Parathyroid adenoma (tissue), 2 donors: ENCODE measurements around the gene ETFB.
A peak's percentile ranks its signal among the peaks of the same experiment; 100 is the strongest.

Experiments used
- H2AFZ ChIP-seq: fragments of 300-600 bp; sonication (generic); one replicate; pipeline ENCODE4 v1.7.0; 2017; ENCODE audit warnings: antibody characterized with exemption, mild to moderate bottlenecking
- H3K27ac ChIP-seq: fragments of 300-600 bp; sonication (generic); one replicate; pipeline ENCODE4 v1.7.0; 2017
- H3K27me3 ChIP-seq: fragments of 300-600 bp; sonication (generic); one replicate; pipeline ENCODE4 v1.7.0; 2017; ENCODE audit warnings: low read length; ENCODE audit not compliant: control insufficient read depth, insufficient read depth
- H3K36me3 ChIP-seq: fragments of 300-600 bp; sonication (generic); one replicate; pipeline ENCODE4 v1.7.0; 2017; ENCODE audit warnings: low read length; ENCODE audit not compliant: control insufficient read depth, insufficient read depth
- H3K4me1 ChIP-seq: fragments of 300-600 bp; sonication (generic); one replicate; pipeline ENCODE4 v1.7.0; 2017; ENCODE audit warnings: control low read depth
- H3K4me2 ChIP-seq: fragments of 300-600 bp; sonication (generic); one replicate; pipeline ENCODE4 v1.7.0; 2017; ENCODE audit warnings: low read length
- H3K4me3 ChIP-seq: fragments of 300-600 bp; sonication (generic); one replicate; pipeline ENCODE4 v1.7.0; 2017; ENCODE audit warnings: low read depth, low read length
- H3K79me2 ChIP-seq: fragments of 300-600 bp; sonication (generic); one replicate; pipeline ENCODE4 v1.7.0; 2017; ENCODE audit warnings: control low read depth
- H3K9ac ChIP-seq: fragments of 300-600 bp; sonication (generic); one replicate; pipeline ENCODE4 v1.7.0; 2017; ENCODE audit warnings: mild to moderate bottlenecking
- H3K9me3 ChIP-seq: fragments of 300-600 bp; sonication (generic); one replicate; pipeline ENCODE4 v1.7.0; 2017; ENCODE audit warnings: low read length; ENCODE audit not compliant: control insufficient read depth
- TF ChIP-seq, protein P1 (sequence below): fragments of 300-600 bp; sonication (generic); IDR thresholded peaks from one replicate; pipeline ENCODE4 v1.7.0; 2017; ENCODE audit warnings: antibody characterized with exemption, mild to moderate bottlenecking
- donor health status: primary hyperparathyroidism.

Gene ETFB

DNA sequence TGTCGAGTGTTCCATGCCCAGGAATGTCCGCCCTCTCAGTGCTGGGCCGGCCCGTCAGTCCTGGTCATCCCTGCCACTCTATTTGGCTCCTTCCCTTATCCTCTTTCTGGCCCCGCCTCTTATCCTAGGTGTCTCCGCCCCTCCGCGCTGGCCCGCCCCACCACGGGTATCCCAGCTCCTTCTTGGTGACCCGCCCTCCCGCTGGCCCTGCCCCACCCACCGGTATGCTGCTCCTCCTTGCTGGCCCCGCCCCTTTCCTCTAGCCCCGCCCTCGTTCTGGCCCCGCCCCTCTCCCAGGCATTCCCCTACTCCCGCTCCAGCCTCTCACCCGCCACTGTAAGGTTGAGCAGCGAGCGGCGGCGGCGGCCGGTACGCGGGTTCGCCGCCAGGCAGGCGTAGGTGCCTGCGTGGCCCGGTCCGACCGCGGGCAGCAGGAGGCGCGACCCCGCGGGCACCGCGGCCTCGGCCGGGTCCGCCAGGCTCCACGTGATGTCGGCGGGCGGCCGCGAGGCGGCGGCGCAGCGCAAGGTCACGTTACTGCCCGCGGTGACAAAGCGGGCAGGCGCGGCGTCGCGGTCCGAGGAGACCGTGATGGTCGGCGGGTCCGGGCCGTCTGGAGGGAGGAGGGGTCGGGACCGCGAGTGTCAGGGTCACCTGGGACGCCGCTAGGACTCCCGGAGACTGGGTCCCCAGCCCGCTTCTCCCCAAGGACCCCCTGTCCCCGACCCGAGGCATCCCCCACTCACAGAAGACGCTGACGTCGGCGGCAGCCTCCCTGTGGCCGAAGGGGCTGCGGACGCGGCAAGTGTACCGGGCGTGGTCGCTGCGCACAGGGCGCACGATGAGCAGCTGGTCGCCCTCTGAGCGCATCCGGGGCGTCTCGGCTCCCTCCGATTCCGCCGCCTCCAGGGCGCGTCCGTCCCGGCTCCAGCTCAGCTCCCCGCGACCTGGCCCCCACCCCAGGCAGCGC, 26.2 kb downstream of the ETFB start:
- peaks cover 12% of the 10 kb centered on the region for H3K4me1 ChIP-seq
- TF ChIP-seq, protein P1, sequence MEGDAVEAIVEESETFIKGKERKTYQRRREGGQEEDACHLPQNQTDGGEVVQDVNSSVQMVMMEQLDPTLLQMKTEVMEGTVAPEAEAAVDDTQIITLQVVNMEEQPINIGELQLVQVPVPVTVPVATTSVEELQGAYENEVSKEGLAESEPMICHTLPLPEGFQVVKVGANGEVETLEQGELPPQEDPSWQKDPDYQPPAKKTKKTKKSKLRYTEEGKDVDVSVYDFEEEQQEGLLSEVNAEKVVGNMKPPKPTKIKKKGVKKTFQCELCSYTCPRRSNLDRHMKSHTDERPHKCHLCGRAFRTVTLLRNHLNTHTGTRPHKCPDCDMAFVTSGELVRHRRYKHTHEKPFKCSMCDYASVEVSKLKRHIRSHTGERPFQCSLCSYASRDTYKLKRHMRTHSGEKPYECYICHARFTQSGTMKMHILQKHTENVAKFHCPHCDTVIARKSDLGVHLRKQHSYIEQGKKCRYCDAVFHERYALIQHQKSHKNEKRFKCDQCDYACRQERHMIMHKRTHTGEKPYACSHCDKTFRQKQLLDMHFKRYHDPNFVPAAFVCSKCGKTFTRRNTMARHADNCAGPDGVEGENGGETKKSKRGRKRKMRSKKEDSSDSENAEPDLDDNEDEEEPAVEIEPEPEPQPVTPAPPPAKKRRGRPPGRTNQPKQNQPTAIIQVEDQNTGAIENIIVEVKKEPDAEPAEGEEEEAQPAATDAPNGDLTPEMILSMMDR: peak; percentile 17
- H3K9me3 ChIP-seq: no peaks in the 10 kb centered on the region
- H3K36me3 ChIP-seq: no peaks in the 10 kb centered on the region
- peak overlapping the region; percentile 72 for H3K4me3 ChIP-seq
- no peaks in the 10 kb centered on the region for H3K27me3 ChIP-seq
- no peaks in the 10 kb centered on the region for H3K79me2 ChIP-seq
- peak overlapping the region; percentile 77 for H3K4me2 ChIP-seq
- no peak overlapping the region for H3K9ac ChIP-seq
- H2AFZ ChIP-seq: peak overlapping the region; percentile 81
- peak overlapping the region; percentile 56 for H3K27ac ChIP-seq

DNA sequence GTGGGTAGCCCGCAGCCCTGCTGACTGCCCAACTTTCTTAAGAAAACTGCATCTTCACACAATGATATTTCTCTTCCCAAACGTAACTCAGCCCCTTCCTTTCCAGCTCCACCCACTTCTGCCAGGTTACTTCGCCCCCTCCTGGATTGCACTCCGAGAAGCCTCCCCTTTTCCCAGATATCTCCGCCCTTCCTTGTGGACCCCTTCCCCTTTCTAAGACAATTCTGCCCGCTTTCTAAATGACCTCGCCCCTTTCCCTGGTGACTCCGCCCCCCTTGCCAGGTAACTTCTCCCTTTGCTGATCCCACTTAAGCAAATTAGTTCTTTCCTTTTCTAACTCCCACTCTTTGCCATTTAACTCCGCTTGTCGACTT, 26.9 kb downstream of the ETFB start:
- peak overlapping the region; percentile 72 for H3K4me3 ChIP-seq
- TF ChIP-seq, protein P1: no peak
- peak overlapping the region; percentile 77 for H2AFZ ChIP-seq
- H3K36me3 ChIP-seq: no peaks in the 10 kb centered on the region
- H3K27ac ChIP-seq: peak overlapping the region; percentile 56
- peak overlapping the region; percentile 77 for H3K4me2 ChIP-seq
- no peaks in the 10 kb centered on the region for H3K79me2 ChIP-seq
- H3K9me3 ChIP-seq: no peaks in the 10 kb centered on the region
- H3K9ac ChIP-seq: no peak overlapping the region
- no peaks in the 10 kb centered on the region for H3K27me3 ChIP-seq
- H3K4me1 ChIP-seq: peaks cover 12% of the 10 kb centered on the region

DNA sequence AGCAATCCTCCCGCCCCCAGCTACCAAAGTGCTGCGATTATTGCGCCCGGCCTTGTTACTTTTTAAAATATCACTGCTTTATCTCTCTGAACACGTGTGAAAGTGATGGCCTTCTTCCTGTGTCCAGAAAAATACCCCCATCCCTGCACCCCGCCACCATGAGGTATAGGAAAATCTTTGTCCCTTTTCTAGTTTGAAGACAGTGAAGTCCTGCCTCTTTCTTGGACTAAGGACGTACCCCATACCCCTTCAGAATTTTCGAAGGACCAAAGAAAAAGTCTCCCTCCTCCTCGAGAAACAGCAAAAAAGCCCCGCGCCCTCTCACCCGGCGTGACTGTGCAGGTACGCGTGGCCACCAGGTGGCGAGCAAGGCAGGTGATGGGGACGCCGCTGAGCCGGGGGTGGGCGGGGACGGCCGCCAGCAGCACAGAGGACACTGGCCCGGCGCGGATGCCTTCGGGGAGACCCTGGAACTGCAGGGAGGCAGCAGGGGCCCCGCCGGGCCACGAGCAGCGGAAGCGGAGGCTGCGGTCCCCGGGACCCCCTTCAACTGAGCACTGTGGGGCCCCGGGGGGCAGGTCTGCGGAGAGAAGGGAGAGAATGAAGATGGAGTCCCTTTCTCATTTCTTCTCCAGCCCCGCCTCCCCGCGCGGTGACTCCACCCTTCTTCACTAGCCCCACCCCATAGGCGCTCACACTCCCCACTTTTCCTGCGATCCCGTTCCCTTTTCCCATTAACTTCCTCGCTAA, 27.4 kb downstream of the ETFB start:
- H3K79me2 ChIP-seq: no peaks in the 10 kb centered on the region
- H3K9ac ChIP-seq: no peak overlapping the region
- H3K4me2 ChIP-seq: peak overlapping the region; percentile 77
- no peaks in the 10 kb centered on the region for H3K27me3 ChIP-seq
- H2AFZ ChIP-seq: peak overlapping the region; percentile 77
- H3K27ac ChIP-seq: peak overlapping the region; percentile 56
- TF ChIP-seq, protein P1: peak; percentile 96
- peak overlapping the region; percentile 72 for H3K4me3 ChIP-seq
- H3K36me3 ChIP-seq: no peaks in the 10 kb centered on the region
- H3K9me3 ChIP-seq: no peaks in the 10 kb centered on the region
- H3K4me1 ChIP-seq: peaks cover 12% of the 10 kb centered on the region

DNA sequence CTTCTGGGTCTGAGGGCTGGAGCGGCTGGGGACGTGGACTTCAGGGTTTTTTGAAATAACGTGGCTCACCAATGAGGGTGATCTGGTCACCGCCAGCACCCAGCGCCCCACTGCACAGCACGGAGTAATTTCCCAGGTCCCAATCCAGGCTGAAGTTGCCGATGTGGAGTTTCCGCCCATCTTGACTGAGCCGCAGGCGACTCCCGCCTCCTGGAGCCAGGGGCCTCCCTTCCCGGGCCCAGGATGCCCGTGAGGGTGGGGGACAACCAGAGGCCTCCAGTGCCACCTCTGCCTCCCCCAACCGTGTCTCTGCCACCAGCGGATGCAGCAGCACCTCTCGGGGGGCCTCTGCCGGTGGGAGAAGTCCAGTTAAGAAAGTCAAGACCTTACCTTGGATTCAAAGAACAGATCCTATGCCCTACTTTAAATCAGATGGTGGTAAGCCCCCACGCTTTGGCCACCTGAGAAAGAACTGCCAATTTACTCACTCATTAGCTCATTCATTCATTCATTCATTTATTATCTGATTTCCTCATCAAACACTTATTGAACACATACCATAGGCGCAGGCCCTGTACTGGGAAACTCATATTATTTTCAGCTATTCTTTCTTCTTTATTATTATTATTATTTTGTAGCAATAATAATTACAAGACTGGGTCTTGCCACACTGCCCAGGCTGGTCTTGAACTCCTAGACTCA, 28.2 kb downstream of the ETFB start:
- TF ChIP-seq, protein P1: no peak
- Histone ChIP-seq H3K4me2 (no peak overlapping the region), H3K27ac (no peak overlapping the region)

More for the DNA sequence above, 28.2 kb downstream of the ETFB start:
- Histone ChIP-seq H3K36me3 (no peaks in the 10 kb centered on the region), H3K79me2 (no peaks in the 10 kb centered on the region), H3K27me3 (no peaks in the 10 kb centered on the region), H3K9me3 (no peaks in the 10 kb centered on the region), H3K4me3 (no peak overlapping the region), H3K4me1 (peaks cover 12% of the 10 kb centered on the region), H2AFZ (peak overlapping the region; percentile 77), H3K9ac (no peak overlapping the region)
